ENCODE data around the gene HARBI1. TPM values are rescaled to one million over a fixed set of nuclear protein-coding genes. Genes with fewer than 3 reads are reported as not detected.

The HARBI1 gene
- total RNA-seq, 2 donors from 2014 or later = 7.5 to 8.4 TPM

GRCh38 chr11:46628961-46629360, 11.9 kb upstream of the HARBI1 start:
- Histone ChIP-seq H3K27me3 (ENCODE audit: control insufficient read depth, insufficient read depth, low read length, poor library complexity, severe bottlenecking) (no peaks in the 10 kb centered on the region), H3K4me1 (ENCODE audit: control insufficient read depth, insufficient read depth, low read length) (no peaks in the 10 kb centered on the region), H3K9ac (ENCODE audit: extremely low read depth, low read length, poor library complexity, severe bottlenecking) (no peak overlapping the region), H3K27ac (ENCODE audit: low read depth, low read length) (no peak overlapping the region), H3K4me3 (ENCODE audit: low read length) (no peak overlapping the region), H3K36me3 (ENCODE audit: control insufficient read depth, insufficient read depth, low read length) (peaks cover 65% of the 10 kb centered on the region), H3K9me3 (ENCODE audit: control insufficient read depth, low read length) (peaks cover 7% of the 10 kb centered on the region)
- Mint-ChIP-seq H3K4me3 (no peak overlapping the region), H3K27ac (no peak overlapping the region), H3K9me3 (no peaks in the 10 kb centered on the region), H3K4me1 (no peaks in the 10 kb centered on the region), H3K27me3 (ENCODE audit: insufficient read depth) (no peaks in the 10 kb centered on the region), H3K36me3 (ENCODE audit: low read depth) (peaks cover 62% of the 10 kb centered on the region)
- DNase-seq = peak; percentile 42
- no peak for TF ChIP-seq CTCF (conservative IDR thresholded peaks at IDR 0.05)
- 85 to 97% methylated on average over 4 to 5 of the region's 6 CpGs for WGBS, 2 experiments (ENCODE audit: insufficient coverage in 1 of 2, insufficient read length in 1 of 2)

DNA sequence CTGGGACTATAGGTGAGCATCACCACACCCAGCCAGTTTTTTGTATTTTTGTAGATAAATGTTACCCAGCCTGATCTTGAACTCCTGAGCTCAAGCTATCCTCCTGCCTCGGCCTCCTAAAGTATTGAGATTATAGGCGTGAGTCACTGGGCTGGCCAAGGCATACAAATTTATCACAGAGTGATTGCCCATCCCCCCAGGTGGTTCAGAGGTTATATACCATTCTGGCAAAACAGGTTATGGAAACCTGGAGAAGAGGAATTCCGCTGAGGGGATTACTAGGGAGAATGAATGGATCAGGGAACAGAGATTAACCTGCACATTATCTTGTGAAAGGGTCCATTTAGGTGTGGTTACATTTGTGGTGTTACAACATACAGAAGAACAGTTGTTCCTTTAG, 8.4 kb upstream of the HARBI1 start:
- H3K27ac Mint-ChIP-seq = no peak overlapping the region
- no peak overlapping the region for H3K4me3 ChIP-seq (ENCODE audit: low read length)
- no peaks in the 10 kb centered on the region for H3K27me3 Mint-ChIP-seq (ENCODE audit: insufficient read depth)
- no peak overlapping the region for H3K4me3 Mint-ChIP-seq
- H3K9me3 ChIP-seq (ENCODE audit: control insufficient read depth, low read length) = peaks cover 7% of the 10 kb centered on the region
- no peak overlapping the region for H3K9ac ChIP-seq (ENCODE audit: extremely low read depth, low read length, poor library complexity, severe bottlenecking)
- no peak overlapping the region for H3K27ac ChIP-seq (ENCODE audit: low read depth, low read length)
- 90 to 100% methylated on average over 2 to 3 of the region's 3 CpGs for WGBS, 2 experiments (ENCODE audit: insufficient coverage in 1 of 2, insufficient read length in 1 of 2)
- H3K4me1 ChIP-seq (ENCODE audit: control insufficient read depth, insufficient read depth, low read length) = no peaks in the 10 kb centered on the region
- no peaks in the 10 kb centered on the region for H3K27me3 ChIP-seq (ENCODE audit: control insufficient read depth, insufficient read depth, low read length, poor library complexity, severe bottlenecking)
- H3K9me3 Mint-ChIP-seq = no peaks in the 10 kb centered on the region
- peaks cover 64% of the 10 kb centered on the region for H3K36me3 Mint-ChIP-seq (ENCODE audit: low read depth)
- no peaks in the 10 kb centered on the region for H3K4me1 Mint-ChIP-seq
- peaks cover 67% of the 10 kb centered on the region for H3K36me3 ChIP-seq (ENCODE audit: control insufficient read depth, insufficient read depth, low read length)
- DNase-seq = no peak
- no peak for TF ChIP-seq CTCF (conservative IDR thresholded peaks at IDR 0.05)

DNA sequence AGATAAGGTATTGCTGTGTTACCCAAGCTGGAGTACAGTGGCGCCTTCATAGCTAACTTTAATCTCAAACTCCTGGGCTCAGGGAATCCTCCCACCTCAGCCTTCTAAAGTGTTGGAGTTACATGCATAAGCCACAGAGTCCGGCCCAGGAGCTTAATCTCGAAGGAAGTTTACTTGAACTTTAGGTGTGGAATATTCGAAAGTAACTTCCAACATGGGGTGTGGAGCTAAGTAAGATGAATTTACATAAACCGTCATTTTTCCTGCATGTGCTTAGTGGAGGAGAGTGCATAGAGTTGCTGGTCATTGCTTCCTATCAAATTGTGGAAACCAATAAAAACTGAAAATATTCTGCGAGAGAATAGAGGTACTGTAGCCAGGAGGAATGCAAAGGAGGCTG, 1.8 kb upstream of the HARBI1 start:
- no peaks in the 10 kb centered on the region for H3K9me3 Mint-ChIP-seq
- peak overlapping the region; percentile 80 for H3K27ac Mint-ChIP-seq
- H3K27me3 Mint-ChIP-seq (ENCODE audit: insufficient read depth) = no peaks in the 10 kb centered on the region
- H3K4me1 Mint-ChIP-seq = peaks cover 19% of the 10 kb centered on the region
- peaks cover 28% of the 10 kb centered on the region for H3K36me3 ChIP-seq (ENCODE audit: control insufficient read depth, insufficient read depth, low read length)
- H3K9ac ChIP-seq (ENCODE audit: extremely low read depth, low read length, poor library complexity, severe bottlenecking) = peak overlapping the region; percentile 99
- peaks cover 29% of the 10 kb centered on the region for H3K36me3 Mint-ChIP-seq (ENCODE audit: low read depth)
- H3K27ac ChIP-seq (ENCODE audit: low read depth, low read length) = no peak overlapping the region
- no peak for TF ChIP-seq CTCF (conservative IDR thresholded peaks at IDR 0.05)
- H3K27me3 ChIP-seq (ENCODE audit: control insufficient read depth, insufficient read depth, low read length, poor library complexity, severe bottlenecking) = no peaks in the 10 kb centered on the region
- H3K9me3 ChIP-seq (ENCODE audit: control insufficient read depth, low read length) = no peaks in the 10 kb centered on the region
- no peaks in the 10 kb centered on the region for H3K4me1 ChIP-seq (ENCODE audit: control insufficient read depth, insufficient read depth, low read length)
- peak overlapping the region; percentile 97 for H3K4me3 ChIP-seq (ENCODE audit: low read length)
- peak; percentile 55 for DNase-seq
- WGBS, 2 experiments (ENCODE audit: insufficient coverage in 1 of 2, insufficient read length in 1 of 2) = 86 to 94% methylated on average over 5 to 6 of the region's 6 CpGs
- H3K4me3 Mint-ChIP-seq = peak overlapping the region; percentile 94
